ENCODE data around the gene SCUBE2. TPM values are rescaled to one million over a fixed set of nuclear protein-coding genes. Genes with fewer than 3 reads are reported as not detected.

SCUBE2 gene
- total and polyA plus RNA-seq, 8 donors: 1.7 to 37.1 (median 21.8) TPM

DNA sequence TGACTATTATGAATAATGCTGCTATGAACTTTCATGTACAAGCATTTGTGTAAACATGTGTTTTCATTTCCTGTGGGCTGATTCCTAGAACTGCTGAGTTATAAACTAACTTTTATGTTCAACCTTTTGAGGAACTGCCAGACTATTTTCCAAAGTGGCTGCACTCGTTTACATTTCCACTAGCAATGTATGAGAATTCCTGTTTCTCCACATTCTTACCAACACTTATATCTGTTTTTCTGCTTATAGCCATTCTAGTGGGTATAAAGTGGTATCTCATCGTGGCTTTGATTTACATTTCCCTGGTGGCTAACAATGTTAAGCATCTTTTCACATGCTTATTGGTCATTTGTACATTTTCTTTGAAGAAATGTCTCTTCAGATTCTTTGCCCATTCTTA, 35.2 kb upstream of the SCUBE2 start:
- Histone ChIP-seq H3K4me3 (no peak overlapping the region), H3K36me3 (peaks cover 0 to 4% (median 1%) of the 10 kb centered on the region in 4 donors), H3K4me1 (no peaks in the 10 kb centered on the region), H3K9me3 (no peaks in the 10 kb centered on the region), H3K27me3 (no peaks in the 10 kb centered on the region), H3K27ac (no peak overlapping the region)
- no peak for DNase-seq
- TF ChIP-seq EP300 (IDR thresholded peaks at IDR 0.05): no peak
- TF ChIP-seq POLR2A (IDR thresholded peaks at IDR 0.05): no peak
- TF ChIP-seq POLR2AphosphoS5 (IDR thresholded peaks at IDR 0.05): no peak
- TF ChIP-seq CTCF (IDR thresholded peaks at IDR 0.05): no peak
- intact Hi-C loops (cut with DNase I; ENCODE audit: low total_unique reads): no loop called here
- 25 to 48% (median 42%) methylated on average over 2 of the region's 2 CpGs for WGBS, 5 donors

- TF ChIP-seq POLR2AphosphoS5 (IDR thresholded peaks at IDR 0.05) (no peak), CTCF (IDR thresholded peaks at IDR 0.05) (no peak)
- Histone ChIP-seq H3K27me3 (no peaks in the 10 kb centered on the region), H3K4me1 (no peaks in the 10 kb centered on the region), H3K36me3 (no peaks in the 10 kb centered on the region), H3K27ac (no peak overlapping the region), H3K9me3 (no peaks in the 10 kb centered on the region), H3K4me3 (no peak overlapping the region)
- intact Hi-C loops (cut with DNase I; ENCODE audit: low total_unique reads): no loop called here
- no peak for DNase-seq
- WGBS, 5 donors: 74 to 86% (median 81%) methylated on average over 2 of the region's 2 CpGs
Measured at GRCh38 chr11:9125185-9125886, 33.9 kb upstream of the SCUBE2 start.

GRCh38 chr11:9123595-9124304, 32.4 kb upstream of the SCUBE2 start:
- WGBS, 5 donors: 72 to 85% (median 74%) methylated on average over 2 of the region's 2 CpGs
- H3K9me3 ChIP-seq: no peaks in the 10 kb centered on the region
- intact Hi-C loops (cut with DNase I; ENCODE audit: low total_unique reads): no loop called here

GRCh38 chr11:9121469-9121796, 30.0 kb upstream of the SCUBE2 start:
- 84 to 100% (median 97%) methylated on average over 2 of the region's 2 CpGs for WGBS, 5 donors
- TF ChIP-seq CTCF (IDR thresholded peaks at IDR 0.05): no peak
- no peak for TF ChIP-seq EP300 (IDR thresholded peaks at IDR 0.05)
- no peak for TF ChIP-seq POLR2A (IDR thresholded peaks at IDR 0.05)
- TF ChIP-seq POLR2AphosphoS5 (IDR thresholded peaks at IDR 0.05): no peak
- Histone ChIP-seq H3K4me1 (no peaks in the 10 kb centered on the region), H3K36me3 (no peaks in the 10 kb centered on the region), H3K4me3 (no peak overlapping the region), H3K27me3 (no peaks in the 10 kb centered on the region), H3K9me3 (no peaks in the 10 kb centered on the region), H3K27ac (no peak overlapping the region)
- no peak for DNase-seq
- intact Hi-C loops (cut with DNase I; ENCODE audit: low total_unique reads): no loop called here

More at GRCh38 chr11:9123595-9124304, 32.4 kb upstream of the SCUBE2 start:
- TF ChIP-seq POLR2A (IDR thresholded peaks at IDR 0.05) (no peak), EP300 (IDR thresholded peaks at IDR 0.05) (no peak), POLR2AphosphoS5 (IDR thresholded peaks at IDR 0.05) (no peak), CTCF (IDR thresholded peaks at IDR 0.05) (no peak)
- Histone ChIP-seq H3K27me3 (no peaks in the 10 kb centered on the region), H3K4me3 (no peak overlapping the region), H3K4me1 (no peaks in the 10 kb centered on the region), H3K36me3 (no peaks in the 10 kb centered on the region), H3K27ac (no peak overlapping the region)
- DNase-seq: no peak
